GM18858 (cell line): ENCODE measurements around the gene SCN9A.
"Not testable (repeated sequence)": the region's sequence is repeated elsewhere in the genome, so short reads cannot be mapped to it uniquely, and the experiment has no call there.

Source experiments
- ATAC-seq: cut with Tn5 transposase; IDR thresholded peaks from one replicate; pipeline ENCODE4 v1.9.1; 2021; ENCODE audit not compliant: unreplicated experiment

The SCN9A gene

GRCh38 chr2:166335284-166335683, 40.5 kb downstream of the SCN9A start:
- ATAC-seq, result no peak

GRCh38 chr2:166334805-166335204, 40.9 kb downstream of the SCN9A start:
- ATAC-seq, result no peak

GRCh38 chr2:166333801-166334200, 41.9 kb downstream of the SCN9A start:
- ATAC-seq, result no peak

GRCh38 chr2:166332106-166332505, 43.6 kb downstream of the SCN9A start:
- ATAC-seq, result no peak

- ATAC-seq, result no peak
These were observed 44.3 kb downstream of the SCN9A start for GRCh38 chr2:166331468-166331867.

GRCh38 chr2:166329465-166329864, 46.3 kb downstream of the SCN9A start:
- no peak for ATAC-seq

- ATAC-seq, result no peak
These were observed 47.6 kb downstream of the SCN9A start for GRCh38 chr2:166328147-166328546.

- ATAC-seq, result no peak
These were observed 54.7 kb downstream of the SCN9A start for GRCh38 chr2:166321076-166321475.

- no peak for ATAC-seq
These were observed 61.6 kb downstream of the SCN9A start for GRCh38 chr2:166314022-166314759.

GRCh38 chr2:166312863-166313262, 62.9 kb downstream of the SCN9A start:
- ATAC-seq, result not testable (repeated sequence)

- ATAC-seq, result no peak
These were observed 68.4 kb downstream of the SCN9A start for GRCh38 chr2:166307326-166307725.

GRCh38 chr2:166304656-166305055, 71.1 kb downstream of the SCN9A start:
- no peak for ATAC-seq

- no peak for ATAC-seq
These were observed 73.7 kb downstream of the SCN9A start for GRCh38 chr2:166302036-166302435.

- ATAC-seq, result no peak
These were observed 77.8 kb downstream of the SCN9A start for GRCh38 chr2:166297951-166298350.

- ATAC-seq, result no peak
These were observed 81.8 kb downstream of the SCN9A start for GRCh38 chr2:166293984-166294383.

- no peak for ATAC-seq
These were observed 90.5 kb downstream of the SCN9A start for GRCh38 chr2:166285215-166285614.

GRCh38 chr2:166284359-166284758, 91.4 kb downstream of the SCN9A start:
- no peak for ATAC-seq

GRCh38 chr2:166282154-166282553, 93.6 kb downstream of the SCN9A start:
- ATAC-seq, result peak; percentile 63

- no peak for ATAC-seq
These were observed 96.9 kb downstream of the SCN9A start for GRCh38 chr2:166278856-166279255.

GRCh38 chr2:166270376-166270775, 105.4 kb downstream of the SCN9A start:
- no peak for ATAC-seq

GRCh38 chr2:166269322-166269721, 106.4 kb downstream of the SCN9A start:
- no peak for ATAC-seq

- ATAC-seq, result no peak
These were observed 117.9 kb downstream of the SCN9A start for GRCh38 chr2:166257859-166258258.

- no peak for ATAC-seq
These were observed 118.8 kb downstream of the SCN9A start for GRCh38 chr2:166256896-166257295.
